SK-N-SH (cell line): ENCODE data around the gene RPS26. TPM values are rescaled to one million over a fixed set of nuclear protein-coding genes. Genes with fewer than 3 reads are reported as not detected.

ENCODE experiments used
- polyA plus RNA-seq, 3 experiments: library from polyadenylated mRNA; depleted of rRNA; stranded (reverse); fragments of >200 nt; gene quantifications; 2 replicates each; pipeline ENCODE4 v1.2.3, GENCODE V29; 2012

RPS26 gene
- polyA plus RNA-seq, 1 of the 3 experiments (the other 2 are of a cell fraction), result 1,500 TPM

Other genes with a start within 250 kb of the RPS26 start
- gene SARNP, start 224.2 kb upstream of the RPS26 start, polyA plus RNA-seq (2012; rRNA removed), result 65.8 and 66.9 TPM in 2 replicates
- gene ORMDL2, start 223.9 kb upstream of the RPS26 start, polyA plus RNA-seq (2012; rRNA removed), result 35.2 and 37.3 TPM in 2 replicates
- gene DNAJC14, start 212.3 kb upstream of the RPS26 start, polyA plus RNA-seq (2012; rRNA removed), result 11.0 and 15.4 TPM in 2 replicates
- 5.7 and 6.8 TPM in 2 replicates for gene MMP19, start 199.0 kb upstream of the RPS26 start, polyA plus RNA-seq (2012; rRNA removed)
- gene PYM1, start 114.0 kb upstream of the RPS26 start, polyA plus RNA-seq (2012; rRNA removed), result 36.0 and 36.3 TPM in 2 replicates
- 74.6 and 75.9 TPM in 2 replicates for gene DGKA, start 110.8 kb upstream of the RPS26 start, polyA plus RNA-seq (2012; rRNA removed)
- 1.8 and 2.7 TPM in 2 replicates for gene PMEL, start 75.9 kb upstream of the RPS26 start, polyA plus RNA-seq (2012; rRNA removed)
- gene CDK2, start 75.1 kb upstream of the RPS26 start, polyA plus RNA-seq (2012; rRNA removed), result 34.7 and 43.3 TPM in 2 replicates
- 54.0 and 79.4 TPM in 2 replicates for gene RAB5B, start 67.8 kb upstream of the RPS26 start, polyA plus RNA-seq (2012; rRNA removed)
- gene SUOX, start 44.6 kb upstream of the RPS26 start, polyA plus RNA-seq (2012; rRNA removed), result 23.2 and 25.7 TPM in 2 replicates
- gene IKZF4, start 20.9 kb upstream of the RPS26 start, polyA plus RNA-seq (2012; rRNA removed), result 2.0 and 3.9 TPM in 2 replicates
- 1.4 and 1.5 TPM in 2 replicates for gene ERBB3, start 38.2 kb downstream of the RPS26 start, polyA plus RNA-seq (2012; rRNA removed)
- 207 and 213 TPM in 2 replicates for gene PA2G4, start 62.6 kb downstream of the RPS26 start, polyA plus RNA-seq (2012; rRNA removed)
- 11,334 and 12,464 TPM in 2 replicates for gene RPL41, start 74.7 kb downstream of the RPS26 start, polyA plus RNA-seq (2012; rRNA removed)
- gene ZC3H10, start 76.3 kb downstream of the RPS26 start, polyA plus RNA-seq (2012; rRNA removed), result 1.9 and 2.0 TPM in 2 replicates
- 132 and 143 TPM in 2 replicates for gene ESYT1, start 86.3 kb downstream of the RPS26 start, polyA plus RNA-seq (2012; rRNA removed)
- gene MYL6B, start 110.7 kb downstream of the RPS26 start, polyA plus RNA-seq (2012; rRNA removed), result 203 and 234 TPM in 2 replicates
- gene MYL6, start 116.4 kb downstream of the RPS26 start, polyA plus RNA-seq (2012; rRNA removed), result 4,697 and 4,711 TPM in 2 replicates
- gene SMARCC2, start 147.6 kb downstream of the RPS26 start, polyA plus RNA-seq (2012; rRNA removed), result 64.3 and 73.0 TPM in 2 replicates
- gene RNF41, start 180.0 kb downstream of the RPS26 start, polyA plus RNA-seq (2012; rRNA removed), result 127 and 147 TPM in 2 replicates
- 49.3 and 52.3 TPM in 2 replicates for gene NABP2, start 182.4 kb downstream of the RPS26 start, polyA plus RNA-seq (2012; rRNA removed)
- 0.12 TPM in 1 of 2 replicates, not detected in the other for gene SLC39A5, start 188.1 kb downstream of the RPS26 start, polyA plus RNA-seq (2012; rRNA removed)
- gene ANKRD52, start 216.5 kb downstream of the RPS26 start, polyA plus RNA-seq (2012; rRNA removed), result 22.5 and 23.4 TPM in 2 replicates
- gene COQ10A, start 225.0 kb downstream of the RPS26 start, polyA plus RNA-seq (2012; rRNA removed), result 42.2 and 56.2 TPM in 2 replicates